ENCODE data around the gene LIN37. TPM values are rescaled to one million over a fixed set of nuclear protein-coding genes. Genes with fewer than 3 reads are reported as not detected.
A peak's percentile ranks its signal among the peaks of the same experiment; 100 is the strongest.

Gene LIN37
- total and polyA plus RNA-seq, 9 of the 15 experiments (the other 6 are each of a cell fraction or from before 2014, with no cell fraction given): 1.2 to 12.5 (median 8.6) TPM

- TF ChIP-seq CEBPG (CRISPR knock-in tag; IDR thresholded peaks at IDR 0.05) (peak; percentile 23; the same call in 1 of the 2 replicates), CEBPG (tag; conservative IDR thresholded peaks at IDR 0.05 in 1 of 2, IDR thresholded peaks at IDR 0.05 in 1 of 2) (peak in 1 of 2 experiments; percentile 24; a peak in 1 of 4 replicates)
Measured at GRCh38 chr19:35774274-35775045, 26.1 kb downstream of the LIN37 start (continued).

- no peaks in the 10 kb centered on the region for H3K27me3 ChIP-seq (ENCODE audit: control insufficient read depth in 2 of 2, insufficient read depth in 2 of 2, low read length in 2 of 2)
- WGBS (ENCODE audit: insufficient coverage, low coverage, missing lambda C conversion rate): 0% methylated on average over 9 of the region's 9 CpGs
- ChIA-PET CTCF (ENCODE audit: low intra/inter-chr PET ratio) (no interaction called here), POLR2A (interaction anchor here (0.8 to 1.4 kb wide), 2 partner anchors 10 to 31 kb away, joined by 3 read pairs; no protein-coding TSS in a partner anchor)
- peak overlapping the region; percentile 70 for H3K4me2 ChIP-seq (ENCODE audit: insufficient read depth, low read length)
- no peaks in the 10 kb centered on the region for H3K9me3 ChIP-seq (replicated peaks; ENCODE audit: control insufficient read depth, insufficient read depth, low read depth, low read length)
- H3K4me3 ChIP-seq: peak overlapping the region; percentile 57
- intact Hi-C loops (cut with micrococcal nuclease): no loop called here
- H3K36me3 ChIP-seq (ENCODE audit: control insufficient read depth, insufficient read depth, low read length): peaks cover 15% of the 10 kb centered on the region; the same call in 2 of the 3 replicates
- peaks cover 3% of the 10 kb centered on the region for H3K9me1 ChIP-seq (ENCODE audit: control insufficient read depth, insufficient read depth, low read length)
- DNase-seq (ENCODE audit: extremely low read depth in 1 of 4, low spot score in 3 of 4): no peak
- peaks cover 10 to 28% of the 10 kb centered on the region in 2 experiments for H3K4me1 ChIP-seq (replicated peaks in 1 of 2; ENCODE audit: control insufficient read depth in 2 of 2, insufficient read depth in 2 of 2, low read length in 2 of 2)
- in situ Hi-C loops (cut with MboI): no loop called here
- no peak overlapping the region for H3K27ac ChIP-seq (ENCODE audit: extremely low read depth, low read depth, low read length)
- H2AFZ ChIP-seq (ENCODE audit: low read depth, low read length): peak overlapping the region; percentile 85
- no TSS peak for BruUV-seq (replicated peaks)
- peaks cover 5% of the 10 kb centered on the region; the same call in 1 of the 3 replicates for H3K79me2 ChIP-seq (ENCODE audit: control insufficient read depth, insufficient read depth, low read length)
- peak; percentile 24 for ATAC-seq
- peak overlapping the region; percentile 5 to 77; a peak in 2 of 4 replicates for H3K9ac ChIP-seq (ENCODE audit: insufficient read depth in 1 of 2, low read depth in 2 of 2, low read length in 2 of 2)
- no peak for FAIRE-seq
- H4K20me1 ChIP-seq (replicated peaks; ENCODE audit: control insufficient read depth, insufficient read depth, low read length): no peaks in the 10 kb centered on the region; the same call in 1 of the 2 replicates
- TF ChIP-seq SP2 (IDR thresholded peaks at IDR 0.05; ENCODE audit: extremely low read depth, low read depth, low read length, poor library complexity, severe bottlenecking) (no peak), SAP30 (IDR thresholded peaks at IDR 0.05; ENCODE audit: borderline replicate concordance, insufficient read depth, low read depth, low read length, poor library complexity, severe bottlenecking) (peak; percentile 7), NR2C1 (IDR thresholded peaks at IDR 0.05) (no peak), NR2C1 (tag; IDR thresholded peaks at IDR 0.05) (no peak), SMAD4 (CRISPR knock-in tag; conservative IDR thresholded peaks at IDR 0.05) (0 out of 2 replicates have a peak, but pooled peaks have one; percentile 3), HMGXB4 (CRISPR knock-in tag; IDR thresholded peaks at IDR 0.05) (no peak), RAD51 (IDR thresholded peaks at IDR 0.05; ENCODE audit: borderline replicate concordance, low read depth) (no peak), MYC (IDR thresholded peaks at IDR 0.05; ENCODE audit: low read depth, low read length) (no peak), MYC (CRISPR knock-in tag; IDR thresholded peaks at IDR 0.05; ENCODE audit: borderline replicate concordance, low read depth) (no peak), PHF8 (IDR thresholded peaks at IDR 0.05; ENCODE audit: borderline replicate concordance, low read length) (no peak), TAF15 (IDR thresholded peaks at IDR 0.05; ENCODE audit: low read depth, low read length) (no peak), FOXO4 (CRISPR knock-in tag; IDR thresholded peaks at IDR 0.05) (no peak), HDAC2 (IDR thresholded peaks at IDR 0.05) (peak; percentile 16; the same call in 1 of the 2 replicates)
Measured at GRCh38 chr19:35775046-35775297, 26.6 kb downstream of the LIN37 start.

All from K562 (cell line).